GM13977 (cell line): ENCODE data around the gene ITSN1.
"Not testable (repeated sequence)": the region's sequence is repeated elsewhere in the genome, so short reads cannot be mapped to it uniquely, and the experiment has no call there.

ENCODE experiments used
- DNase-seq: peaks from one replicate; pipeline ENCODE4 v3.0.0; 2012; ENCODE audit warnings: low spot score
- CTCF ChIP-seq: IDR thresholded peaks from 2 replicates; pipeline ENCODE4 v1.5.1; 2012; ENCODE audit warnings: mild to moderate bottlenecking, control low read depth; ENCODE audit not compliant: insufficient read depth; ENCODE audit errors: extremely low read depth, missing control alignments
- in situ Hi-C: fragments of 300-500 bp; cut with MboI; formaldehyde crosslinking; loops from one replicate; pipeline ENCODE4 v1.12.0; 2022; ENCODE audit warnings: low sequenced_read_pairs, low pct_unique_long_range_greater_than_20kb, mixed read lengths, inconsistent platforms; ENCODE audit not compliant: unreplicated experiment

Gene ITSN1

GRCh38 chr21:33864150-33864549 lies 221.8 kb downstream of the ITSN1 start:
- in situ Hi-C loops = no loop called here
- TF ChIP-seq CTCF = no peak
- DNase-seq = no peak

- no peak for DNase-seq
- TF ChIP-seq CTCF = no peak
- in situ Hi-C loops = no loop called here
Observed at GRCh38 chr21:33865176-33865575, 222.9 kb downstream of the ITSN1 start.

- DNase-seq = no peak
- TF ChIP-seq CTCF = no peak
- in situ Hi-C loops = no loop called here
Observed at GRCh38 chr21:33865996-33866575, 223.8 kb downstream of the ITSN1 start.

- in situ Hi-C loops = no loop called here
- TF ChIP-seq CTCF = no peak
- DNase-seq = no peak
Observed at GRCh38 chr21:33866826-33867225, 224.5 kb downstream of the ITSN1 start.

- in situ Hi-C loops, DNase-seq: not testable (repeated sequence)
Observed at GRCh38 chr21:33867868-33868267, 225.6 kb downstream of the ITSN1 start.

- in situ Hi-C loops = no loop called here
- no peak for TF ChIP-seq CTCF
- DNase-seq = no peak
Observed at GRCh38 chr21:33869873-33870272, 227.6 kb downstream of the ITSN1 start.

- DNase-seq = no peak
- in situ Hi-C loops = no loop called here
- no peak for TF ChIP-seq CTCF
Observed at GRCh38 chr21:33870768-33871167, 228.5 kb downstream of the ITSN1 start.
